HG02678 (cell line): Measurements from ENCODE around the gene EDDM3A.
"Not testable (repeated sequence)": the region's sequence is repeated elsewhere in the genome, so short reads cannot be mapped to it uniquely, and the experiment has no call there.

Experiments
- ATAC-seq: cut with Tn5 transposase; IDR thresholded peaks from one replicate; pipeline ENCODE4 v1.9.1; 2021; ENCODE audit warnings: mild to moderate bottlenecking, moderate library complexity; ENCODE audit not compliant: unreplicated experiment

The EDDM3A gene

DNA sequence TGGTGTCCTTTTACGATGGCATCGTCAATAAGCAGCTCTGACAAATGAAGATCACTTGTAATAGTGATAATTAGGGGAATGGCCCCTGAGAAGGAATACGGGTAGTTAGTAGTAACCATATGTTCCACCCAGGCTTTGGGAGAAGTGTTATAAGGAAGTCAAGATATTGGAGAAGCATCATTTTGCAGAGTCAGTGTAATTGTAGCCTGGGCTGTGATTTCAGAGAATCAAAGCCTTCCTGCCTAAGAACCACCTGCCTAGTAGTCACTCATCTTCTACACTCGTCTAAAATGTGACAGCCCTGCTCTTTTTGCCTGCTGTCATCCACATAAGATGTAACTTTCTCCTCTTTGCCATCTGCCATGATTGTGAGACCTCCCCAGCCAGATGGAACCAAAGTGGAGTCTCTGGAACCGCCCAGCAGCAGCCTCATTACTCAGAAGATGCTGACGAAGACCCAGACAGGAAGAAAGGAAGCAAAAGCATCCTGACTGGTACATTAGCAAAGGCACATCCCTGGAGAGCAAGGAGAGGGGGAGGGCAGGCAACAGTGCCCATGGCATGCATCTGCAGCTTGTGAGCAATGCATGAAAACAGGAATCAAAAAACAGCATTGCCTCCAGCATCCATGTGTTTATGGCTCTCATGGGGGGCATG lies 12.6 kb upstream of the EDDM3A start:
- no peak for ATAC-seq

GRCh38 chr14:20733684-20734429 lies 11.8 kb upstream of the EDDM3A start:
- no peak for ATAC-seq

DNA sequence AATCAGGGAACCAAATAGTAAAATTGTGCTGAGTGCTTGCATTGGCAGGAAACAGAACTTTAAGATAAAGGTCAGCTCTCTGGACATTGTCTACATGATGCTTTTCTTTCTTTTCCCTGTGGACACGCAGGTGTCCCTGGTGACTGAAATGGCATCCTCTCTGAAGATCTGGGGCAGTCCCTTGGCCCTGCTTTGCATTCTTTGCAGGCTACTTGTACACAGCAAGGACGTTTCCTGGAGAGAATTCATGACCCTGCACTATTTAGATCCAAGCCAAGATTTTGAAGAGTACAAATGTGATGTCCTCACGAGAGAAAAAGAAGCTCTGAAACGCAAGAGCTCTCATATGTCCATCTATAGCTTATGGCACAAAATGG lies 11.3 kb upstream of the EDDM3A start:
- no peak for ATAC-seq

DNA sequence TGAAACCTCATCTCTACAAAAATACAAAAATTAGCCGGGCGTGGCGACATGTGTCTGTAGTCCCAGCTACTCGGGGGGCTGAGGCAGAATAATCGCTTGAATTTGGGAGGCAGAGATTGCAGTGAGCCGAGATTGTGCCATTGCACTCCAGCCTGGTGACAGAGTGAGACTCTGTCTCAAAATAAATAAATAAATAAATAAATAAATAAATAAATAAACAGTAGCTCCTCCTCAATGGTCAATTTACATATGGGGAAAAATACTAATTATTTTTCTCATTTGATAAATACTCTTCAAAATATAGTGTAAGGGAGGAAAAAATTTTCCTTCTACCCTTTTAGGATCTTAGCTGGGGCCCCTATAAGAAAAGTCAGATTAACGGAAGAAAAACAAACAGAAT lies 7.4 kb upstream of the EDDM3A start:
- not testable (repeated sequence) for ATAC-seq

DNA sequence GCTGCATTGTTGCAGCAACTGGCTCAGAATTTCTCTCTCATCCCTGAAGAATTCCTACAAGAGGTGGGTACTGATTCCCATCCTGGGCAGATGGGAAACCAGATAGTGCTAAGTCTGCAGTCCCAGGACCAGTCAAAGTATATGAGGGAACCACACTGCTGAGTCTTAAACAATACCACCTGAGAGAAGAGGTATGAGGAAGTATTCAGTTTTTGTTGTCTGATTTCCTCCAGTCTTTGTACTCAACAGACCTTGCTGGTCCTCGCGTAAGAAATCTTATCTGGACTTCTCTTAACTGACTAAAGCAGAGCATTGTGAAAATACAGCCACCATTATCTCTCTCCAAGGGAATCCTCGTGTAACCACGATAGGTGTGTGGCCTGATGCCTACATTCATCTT lies 3.6 kb upstream of the EDDM3A start:
- ATAC-seq, result no peak

DNA sequence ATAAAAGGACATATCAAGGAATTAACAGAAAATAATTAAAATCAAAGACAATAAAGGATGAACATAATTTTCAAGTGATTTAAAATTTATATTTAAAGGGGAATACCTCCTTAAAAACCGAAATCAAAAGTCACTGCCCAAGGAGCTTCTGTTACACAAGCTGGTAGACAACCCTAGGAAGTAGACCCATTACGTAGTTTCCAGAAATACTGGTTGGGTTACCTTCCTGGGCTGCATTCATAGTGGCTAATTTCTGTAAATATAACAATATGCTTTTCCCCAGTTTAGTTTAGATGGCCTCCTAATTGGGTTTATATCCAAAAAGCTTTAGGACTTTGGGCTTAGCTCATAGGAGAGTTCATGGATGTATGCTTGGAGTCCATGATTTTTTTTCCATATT lies 2.1 kb upstream of the EDDM3A start:
- ATAC-seq, result no peak

DNA sequence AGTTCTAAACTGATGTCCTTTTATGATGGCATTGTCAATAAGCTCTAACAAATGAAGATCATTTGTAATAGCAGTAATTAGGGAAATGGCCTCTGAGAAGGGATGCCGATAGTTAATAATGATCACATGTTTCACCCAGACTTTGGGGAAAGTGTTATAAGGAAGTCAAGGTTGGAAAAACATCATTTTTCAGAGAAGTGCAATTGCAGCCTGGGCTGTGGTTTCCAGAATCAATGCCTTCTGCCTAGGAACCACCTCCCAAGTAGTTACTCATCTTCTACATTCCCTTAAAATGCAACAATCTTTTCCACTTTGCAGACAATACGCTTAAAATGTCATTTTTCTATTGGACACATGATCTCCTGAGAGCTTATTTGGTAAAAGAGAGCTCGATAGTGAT lies 879 bp downstream of the EDDM3A start:
- ATAC-seq, result no peak

GRCh38 chr14:20748439-20748838 lies 2.8 kb downstream of the EDDM3A start:
- no peak for ATAC-seq

- ATAC-seq, result no peak
These were observed 4.5 kb downstream of the EDDM3A start for GRCh38 chr14:20750194-20750593.

DNA sequence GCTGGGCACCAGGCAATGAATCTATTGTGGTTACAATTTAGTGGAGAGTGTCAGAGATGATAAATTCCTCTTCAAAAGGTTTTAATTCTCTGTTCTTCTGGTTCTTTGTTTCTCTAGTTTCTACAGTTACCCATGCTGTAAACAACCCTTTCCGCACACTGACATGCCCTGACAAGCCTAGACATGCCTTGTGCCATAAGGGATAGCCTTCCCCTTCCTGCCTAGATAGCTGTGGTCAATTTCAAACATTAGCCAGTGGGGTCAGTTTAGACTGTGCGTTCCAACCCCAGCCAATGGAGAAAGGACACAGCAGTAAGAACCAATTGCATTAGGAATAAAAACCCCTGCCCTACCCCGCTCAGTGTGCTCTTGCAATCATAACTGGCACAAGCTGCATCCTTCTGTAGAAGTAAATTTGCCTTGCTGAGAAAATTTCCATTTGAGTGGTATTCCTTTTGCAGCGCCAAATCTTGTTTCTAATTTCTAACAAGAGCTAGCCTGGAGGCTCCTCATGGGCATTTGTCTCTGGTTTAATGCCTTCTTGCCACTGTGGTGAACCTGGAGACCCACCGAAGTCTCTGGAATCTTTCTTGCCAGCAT lies 6.4 kb downstream of the EDDM3A start:
- ATAC-seq, result no peak

GRCh38 chr14:20754308-20754707 lies 8.6 kb downstream of the EDDM3A start:
- ATAC-seq, result no peak

DNA sequence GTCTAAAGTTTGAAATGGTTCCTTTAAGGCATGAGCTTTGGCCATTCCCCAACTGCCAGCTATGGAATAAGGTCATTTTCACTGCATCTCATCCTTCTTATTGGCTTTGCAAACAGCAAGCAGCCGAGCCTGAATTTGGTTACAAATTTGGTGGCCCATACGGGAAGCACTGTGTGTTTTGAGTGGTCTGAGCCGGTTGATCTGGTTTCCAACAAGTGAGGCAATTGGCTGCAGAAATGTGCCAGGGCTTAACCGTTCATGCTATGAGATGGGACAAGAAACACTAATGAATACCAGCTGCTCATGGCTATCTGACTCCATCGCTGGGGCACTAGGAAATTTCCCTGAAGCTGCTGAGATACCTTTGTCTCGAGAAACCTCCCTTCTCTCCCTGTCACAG lies 9.3 kb downstream of the EDDM3A start:
- ATAC-seq, result no peak

GRCh38 chr14:20757965-20758364 lies 12.3 kb downstream of the EDDM3A start:
- ATAC-seq, result no peak

DNA sequence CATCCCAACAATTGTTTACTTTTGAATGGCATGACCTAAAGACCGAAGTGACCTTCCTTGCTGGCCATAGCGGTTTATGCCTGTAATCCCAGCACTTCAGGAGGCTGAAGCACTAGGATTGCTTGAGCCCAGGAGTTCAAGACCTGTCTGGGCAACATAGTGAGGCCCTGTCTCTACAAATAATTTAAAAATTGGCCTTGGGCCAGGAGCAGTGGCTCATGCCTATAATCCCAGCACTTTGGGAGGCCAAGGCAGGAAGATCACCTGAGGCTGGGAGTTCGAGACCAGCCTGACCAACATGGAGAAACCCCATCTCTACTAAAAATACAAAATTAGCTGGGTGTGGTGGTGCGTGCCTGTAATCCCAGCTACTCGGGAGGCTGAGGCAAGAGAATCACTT lies 13.8 kb downstream of the EDDM3A start:
- ATAC-seq, result not testable (repeated sequence)

DNA sequence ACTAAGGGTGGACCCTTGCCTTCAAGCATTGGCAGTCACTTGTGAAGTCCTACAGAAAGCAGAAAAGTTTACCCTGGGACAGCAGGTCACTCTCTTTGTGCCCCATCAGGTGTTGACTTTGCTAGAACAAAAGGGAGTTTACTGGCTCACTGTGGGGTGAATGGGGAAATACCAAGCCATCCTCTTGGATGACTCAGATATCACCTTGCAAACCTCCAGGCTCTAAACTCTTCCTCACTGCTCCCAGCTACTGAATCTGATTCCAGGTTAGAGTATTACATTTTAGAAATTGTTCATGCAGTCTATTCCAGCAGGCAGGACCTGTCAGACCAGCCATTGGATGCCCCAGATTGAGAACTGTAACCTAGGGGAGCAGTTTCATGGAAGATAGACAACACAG lies 15.3 kb downstream of the EDDM3A start:
- no peak for ATAC-seq

DNA sequence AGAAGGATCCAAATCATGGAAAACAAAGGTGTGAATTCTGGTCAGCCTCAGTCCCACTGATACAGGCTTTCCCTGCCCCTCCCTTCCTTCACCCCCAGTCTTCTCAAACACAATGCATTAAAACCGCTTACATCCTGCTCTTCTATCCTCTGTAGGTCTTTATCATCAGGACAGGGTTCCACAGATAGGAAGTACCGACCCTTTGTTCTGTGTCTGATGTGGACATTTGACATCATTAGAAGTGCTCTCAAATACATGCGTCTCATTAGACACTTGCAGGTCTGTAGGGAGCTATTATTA lies 22.9 kb downstream of the EDDM3A start:
- ATAC-seq, result no peak

DNA sequence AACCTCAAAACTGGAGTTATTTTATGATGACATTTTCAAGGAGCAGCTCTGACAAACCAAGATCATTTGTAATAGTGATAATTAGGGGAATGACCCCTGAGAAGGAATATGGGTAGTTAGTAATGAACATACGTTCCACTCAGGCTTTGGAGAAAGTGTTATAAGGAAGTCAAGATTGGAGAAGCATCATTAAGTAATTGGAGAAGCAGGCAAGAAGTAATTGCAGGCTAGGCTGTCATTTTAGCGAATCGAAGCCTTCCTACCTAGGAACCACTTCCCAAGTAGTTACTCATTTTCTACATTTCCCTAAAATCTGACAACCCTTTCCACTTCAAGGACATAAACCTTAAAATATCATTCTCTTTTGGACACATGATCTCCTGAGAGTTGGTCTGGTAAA lies 23.7 kb downstream of the EDDM3A start:
- ATAC-seq, result no peak

DNA sequence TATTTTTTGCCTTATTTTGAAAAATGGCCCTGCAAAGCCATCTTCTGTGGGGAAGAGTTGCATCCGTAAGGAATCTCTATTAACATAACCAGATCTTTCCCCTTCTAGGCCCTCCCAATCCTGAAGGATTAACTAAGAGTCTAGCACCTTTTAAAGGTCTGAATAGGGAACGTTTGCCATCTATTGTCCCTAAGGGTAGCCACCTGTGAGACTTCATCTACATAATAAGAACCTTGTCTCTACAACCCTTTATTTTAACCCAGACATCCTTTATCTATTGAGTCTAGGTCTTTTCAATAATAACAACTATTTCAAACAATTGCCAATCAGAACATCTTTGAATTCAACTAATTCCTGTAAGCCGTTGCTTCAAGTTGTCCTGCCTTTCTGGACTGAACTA lies 27.0 kb downstream of the EDDM3A start:
- ATAC-seq, result no peak

GRCh38 chr14:20774258-20774824 lies 28.7 kb downstream of the EDDM3A start:
- ATAC-seq, result no peak

- ATAC-seq, result no peak
These were observed 29.4 kb downstream of the EDDM3A start for GRCh38 chr14:20775043-20775442.

- no peak for ATAC-seq
These were observed 30.2 kb downstream of the EDDM3A start for GRCh38 chr14:20775901-20776300.

DNA sequence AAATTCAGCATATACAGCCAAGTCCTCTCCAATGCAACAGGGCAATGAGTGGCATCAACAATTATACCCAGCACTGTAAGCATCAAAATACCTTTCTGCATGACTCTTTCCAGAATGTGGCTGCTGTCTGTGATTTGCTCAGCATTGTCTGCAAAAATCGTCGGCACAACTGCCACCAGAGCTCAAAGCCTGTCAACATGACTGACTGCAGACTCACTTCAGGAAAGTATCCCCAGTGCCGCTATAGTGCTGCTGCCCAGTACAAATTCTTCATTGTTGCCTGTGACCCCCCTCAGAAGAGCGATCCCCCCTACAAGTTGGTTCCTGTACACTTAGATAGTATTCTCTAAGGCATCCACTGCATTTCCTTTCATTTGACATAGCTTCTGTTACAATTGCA lies 36.1 kb downstream of the EDDM3A start:
- ATAC-seq, result peak; percentile 37
